Loucy (cell line): ENCODE data around the gene GAGE12J.

Experiments used
- H2AFZ ChIP-seq: fragments of 200-600 bp; sonication (generic); 2 replicates; pipeline ENCODE4 v1.6.0; 2016; ENCODE audit warnings: antibody characterized with exemption, mild to moderate bottlenecking, low read length, moderate library complexity
- H3F3A ChIP-seq: fragments of 200-600 bp; 2 replicates; pipeline ENCODE4 v1.6.0; 2016; ENCODE audit warnings: antibody characterized with exemption, low read depth, mild to moderate bottlenecking
- H3K27me3 ChIP-seq: fragments of 200-600 bp; sonication (generic); 2 replicates; pipeline ENCODE4 v1.6.1; 2014; ENCODE audit warnings: low read length, mild to moderate bottlenecking; ENCODE audit not compliant: insufficient read depth, poor library complexity, severe bottlenecking
- H3K36me3 ChIP-seq: fragments of 200-600 bp; sonication (generic); 2 replicates; pipeline ENCODE4 v1.6.1; 2016; ENCODE audit warnings: low read length; ENCODE audit not compliant: insufficient read depth
- H3K4me1 ChIP-seq: fragments of 200-600 bp; sonication (generic); 2 replicates; pipeline ENCODE4 v1.5.1; 2014; ENCODE audit warnings: low read length, mild to moderate bottlenecking; ENCODE audit not compliant: insufficient read depth, poor library complexity, severe bottlenecking
- H3K4me2 ChIP-seq: fragments of 200-600 bp; sonication (generic); 2 replicates; pipeline ENCODE4 v1.6.0; 2014; ENCODE audit warnings: antibody characterized with exemption, low read length, low read depth, mild to moderate bottlenecking; ENCODE audit not compliant: poor library complexity, severe bottlenecking
- H3K4me3 ChIP-seq: fragments of 200-600 bp; sonication (generic); 2 replicates; pipeline ENCODE4 v1.5.1; 2014; ENCODE audit warnings: low read length, mild to moderate bottlenecking, mixed read lengths; ENCODE audit not compliant: poor library complexity, severe bottlenecking
- H3K79me2 ChIP-seq: fragments of 200-600 bp; sonication (generic); 2 replicates; pipeline ENCODE4 v1.6.1; 2014; ENCODE audit warnings: low read length; ENCODE audit not compliant: insufficient read depth
- H3K9ac ChIP-seq: fragments of 200-600 bp; sonication (generic); 2 replicates; pipeline ENCODE4 v1.6.0; 2014; ENCODE audit warnings: mild to moderate bottlenecking, low read depth, low read length, moderate library complexity; ENCODE audit not compliant: poor library complexity, severe bottlenecking
- H3K9me2 ChIP-seq: fragments of 200-600 bp; sonication (generic); replicated peaks from 2 replicates; pipeline ENCODE4 v1.6.1; 2016; ENCODE audit warnings: low read depth, low read length, mixed read lengths
- H3K9me3 ChIP-seq: fragments of 200-600 bp; sonication (generic); 2 replicates; pipeline ENCODE4 v1.6.1; 2014; ENCODE audit warnings: mild to moderate bottlenecking, antibody characterized with exemption, low read length, low read depth; ENCODE audit not compliant: insufficient read depth
- H4K20me1 ChIP-seq: fragments of 200-600 bp; sonication (generic); 2 replicates; pipeline ENCODE4 v1.6.0; 2014; ENCODE audit warnings: antibody characterized with exemption, low read length, mild to moderate bottlenecking; ENCODE audit not compliant: insufficient read depth, poor library complexity, severe bottlenecking
- EZH2phosphoT487 ChIP-seq: fragments of 200-600 bp; IDR thresholded peaks from 2 replicates; pipeline ENCODE4 v1.6.1; 2018; ENCODE audit warnings: antibody characterized with exemption, mild to moderate bottlenecking, moderate library complexity, borderline replicate concordance
- TF ChIP-seq, protein P1 (sequence below): fragments of 200-600 bp; sonication (generic); conservative IDR thresholded peaks from 2 replicates; pipeline ENCODE4 v1.5.1; 2014; ENCODE audit warnings: mild to moderate bottlenecking, antibody characterized with exemption, low read length

GAGE12J gene

GRCh38 chrX:49276207-49276606 lies 45.6 kb upstream of the GAGE12J start:
- Histone ChIP-seq H3K9ac (no peak overlapping the region), H3K27me3 (no peaks in the 10 kb centered on the region)

DNA sequence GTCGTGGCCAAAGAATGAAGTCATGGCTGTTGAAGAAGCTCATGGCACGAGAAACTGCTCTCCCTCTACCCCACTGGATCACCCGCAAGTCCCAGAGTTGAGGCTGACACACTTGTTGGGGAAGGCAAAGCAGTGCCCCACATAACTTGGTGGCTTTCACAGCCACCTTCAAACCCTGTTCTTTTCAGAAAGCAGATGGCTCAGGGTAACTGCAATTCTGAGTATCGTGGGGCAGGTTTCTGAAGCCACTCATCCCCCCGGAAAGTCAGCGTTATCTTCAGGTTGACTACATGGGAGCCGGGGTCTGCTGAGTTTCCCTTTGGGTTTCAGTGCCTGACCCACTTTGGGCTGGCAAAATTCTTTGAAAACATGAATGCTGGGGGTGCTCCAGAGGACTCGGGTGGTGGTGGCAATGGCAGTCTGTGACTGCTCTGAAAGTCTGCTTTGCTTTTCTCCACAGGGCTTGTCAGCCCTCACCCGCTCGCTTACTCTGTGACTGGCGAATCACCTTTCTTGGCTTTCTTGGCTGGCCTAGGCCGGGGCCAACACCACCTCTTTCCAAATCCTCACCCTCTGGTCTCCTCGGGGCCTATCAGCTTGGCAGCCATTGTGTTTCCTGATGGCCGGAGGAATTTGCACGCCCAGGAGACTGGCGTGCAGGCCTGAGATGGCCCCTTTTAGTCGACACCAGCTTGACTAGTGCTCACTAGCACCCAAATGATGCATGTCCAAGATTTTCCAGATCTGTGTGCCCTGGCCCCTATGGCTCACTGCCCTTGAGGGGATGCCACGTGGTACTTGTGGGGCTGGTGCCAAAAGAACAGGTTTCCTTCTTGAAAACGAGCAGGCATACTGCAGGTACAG lies 44.9 kb upstream of the GAGE12J start:
- peaks cover 5% of the 10 kb centered on the region for H4K20me1 ChIP-seq
- H3K36me3 ChIP-seq: no peaks in the 10 kb centered on the region
- H3K9me2 ChIP-seq: no peaks in the 10 kb centered on the region
- no peaks in the 10 kb centered on the region for H3K79me2 ChIP-seq
- TF ChIP-seq, protein P1, sequence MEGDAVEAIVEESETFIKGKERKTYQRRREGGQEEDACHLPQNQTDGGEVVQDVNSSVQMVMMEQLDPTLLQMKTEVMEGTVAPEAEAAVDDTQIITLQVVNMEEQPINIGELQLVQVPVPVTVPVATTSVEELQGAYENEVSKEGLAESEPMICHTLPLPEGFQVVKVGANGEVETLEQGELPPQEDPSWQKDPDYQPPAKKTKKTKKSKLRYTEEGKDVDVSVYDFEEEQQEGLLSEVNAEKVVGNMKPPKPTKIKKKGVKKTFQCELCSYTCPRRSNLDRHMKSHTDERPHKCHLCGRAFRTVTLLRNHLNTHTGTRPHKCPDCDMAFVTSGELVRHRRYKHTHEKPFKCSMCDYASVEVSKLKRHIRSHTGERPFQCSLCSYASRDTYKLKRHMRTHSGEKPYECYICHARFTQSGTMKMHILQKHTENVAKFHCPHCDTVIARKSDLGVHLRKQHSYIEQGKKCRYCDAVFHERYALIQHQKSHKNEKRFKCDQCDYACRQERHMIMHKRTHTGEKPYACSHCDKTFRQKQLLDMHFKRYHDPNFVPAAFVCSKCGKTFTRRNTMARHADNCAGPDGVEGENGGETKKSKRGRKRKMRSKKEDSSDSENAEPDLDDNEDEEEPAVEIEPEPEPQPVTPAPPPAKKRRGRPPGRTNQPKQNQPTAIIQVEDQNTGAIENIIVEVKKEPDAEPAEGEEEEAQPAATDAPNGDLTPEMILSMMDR: no peak
- no peak for TF ChIP-seq EZH2phosphoT487
- H3K27me3 ChIP-seq: no peaks in the 10 kb centered on the region
- H3K4me3 ChIP-seq: no peak overlapping the region
- no peaks in the 10 kb centered on the region for H3F3A ChIP-seq
- no peaks in the 10 kb centered on the region for H3K9me3 ChIP-seq
- no peak overlapping the region for H3K4me2 ChIP-seq
- H3K9ac ChIP-seq: no peak overlapping the region
- H3K4me1 ChIP-seq: peaks cover 18% of the 10 kb centered on the region
- H2AFZ ChIP-seq: no peak overlapping the region

More at GRCh38 chrX:49276207-49276606, 45.6 kb upstream of the GAGE12J start:
- no peaks in the 10 kb centered on the region for H3K36me3 ChIP-seq
- no peaks in the 10 kb centered on the region for H3F3A ChIP-seq
- H3K4me2 ChIP-seq: no peak overlapping the region
- H4K20me1 ChIP-seq: peaks cover 8% of the 10 kb centered on the region
- TF ChIP-seq, protein P1: no peak
- no peak for TF ChIP-seq EZH2phosphoT487
- H3K4me1 ChIP-seq: peaks cover 25% of the 10 kb centered on the region
- H3K79me2 ChIP-seq: peaks cover 6% of the 10 kb centered on the region; the same call in 1 of the 2 replicates
- H2AFZ ChIP-seq: no peak overlapping the region
- H3K4me3 ChIP-seq: no peak overlapping the region
- no peaks in the 10 kb centered on the region for H3K9me3 ChIP-seq
- no peaks in the 10 kb centered on the region for H3K9me2 ChIP-seq

GRCh38 chrX:49277535-49277830 lies 44.4 kb upstream of the GAGE12J start:
- no peak overlapping the region for H3K4me3 ChIP-seq
- no peak overlapping the region for H2AFZ ChIP-seq
- no peaks in the 10 kb centered on the region for H3K9me3 ChIP-seq
- no peaks in the 10 kb centered on the region for H3F3A ChIP-seq
- no peak for TF ChIP-seq EZH2phosphoT487
- TF ChIP-seq, protein P1: no peak
- no peak overlapping the region for H3K9ac ChIP-seq
- H3K79me2 ChIP-seq: no peaks in the 10 kb centered on the region
- no peak overlapping the region for H3K4me2 ChIP-seq
- peaks cover 3% of the 10 kb centered on the region for H4K20me1 ChIP-seq
- H3K27me3 ChIP-seq: no peaks in the 10 kb centered on the region
- H3K9me2 ChIP-seq: no peaks in the 10 kb centered on the region
- H3K36me3 ChIP-seq: no peaks in the 10 kb centered on the region
- peaks cover 12% of the 10 kb centered on the region for H3K4me1 ChIP-seq
